HepG2 (cell line): ENCODE results near the gene GMEB2. TPM values are rescaled to one million over a fixed set of nuclear protein-coding genes. Genes with fewer than 3 reads are reported as not detected.

Experiments
- E2F1 ChIP-seq: sonication (generic); formaldehyde crosslinking; IDR thresholded peaks from 2 replicates; pipeline ENCODE4 v1.5.0; 2020; ENCODE audit warnings: missing genetic modification reagents
- ETV5 ChIP-seq: IDR thresholded peaks from 2 replicates; pipeline ENCODE4 v1.6.1; 2018; ENCODE audit warnings: missing biosample characterization, missing genetic modification reagents, inconsistent platforms, borderline replicate concordance
- KAT8 ChIP-seq: IDR thresholded peaks from 2 replicates; pipeline ENCODE4 v1.6.1; 2016; ENCODE audit warnings: missing genetic modification reagents, missing compliant biosample characterization
- MIER2 ChIP-seq: IDR thresholded peaks from 2 replicates; pipeline ENCODE4 v1.6.1; 2016; ENCODE audit warnings: missing biosample characterization, missing genetic modification reagents
- MTA1 ChIP-seq: sonication (generic); formaldehyde crosslinking; IDR thresholded peaks from 2 replicates; pipeline ENCODE4 v1.4.0; 2020; ENCODE audit warnings: missing genetic modification reagents, mild to moderate bottlenecking, borderline replicate concordance
- NPAS2 ChIP-seq: sonication (generic); formaldehyde crosslinking; IDR thresholded peaks from 2 replicates; pipeline ENCODE4 v1.8.0; 2022; ENCODE audit warnings: mild to moderate bottlenecking, missing genetic modification reagents, borderline replicate concordance
- SETDB1 ChIP-seq: sonication (generic); formaldehyde crosslinking; IDR thresholded peaks from 2 replicates; pipeline ENCODE4 v1.5.1; 2020; ENCODE audit warnings: missing genetic modification reagents, mild to moderate bottlenecking, borderline replicate concordance
- SP5 ChIP-seq: IDR thresholded peaks from 2 replicates; pipeline ENCODE4 v1.6.1; 2016; ENCODE audit warnings: low read depth, borderline replicate concordance
- TBP ChIP-seq: sonication (generic); formaldehyde crosslinking; IDR thresholded peaks from 2 replicates; pipeline ENCODE4 v1.5.0; 2020; ENCODE audit warnings: missing genetic modification reagents
- TSC22D2 ChIP-seq: sonication (generic); formaldehyde crosslinking; IDR thresholded peaks from 2 replicates; pipeline ENCODE4 v1.5.1; 2020; ENCODE audit warnings: missing genetic modification reagents, mild to moderate bottlenecking, borderline replicate concordance
- YEATS2 ChIP-seq: sonication (generic); formaldehyde crosslinking; IDR thresholded peaks from 2 replicates; pipeline ENCODE4 v1.4.0; 2020; ENCODE audit warnings: missing genetic modification reagents, borderline replicate concordance
- ZFP37 ChIP-seq: sonication (generic); formaldehyde crosslinking; IDR thresholded peaks from 2 replicates; pipeline ENCODE4 v1.4.0; 2020; ENCODE audit warnings: missing genetic modification reagents, borderline replicate concordance
- ZNF230 ChIP-seq: sonication (generic); formaldehyde crosslinking; IDR thresholded peaks from 2 replicates; pipeline ENCODE4 v1.4.0; 2020; ENCODE audit warnings: mild to moderate bottlenecking, missing genetic modification reagents
- ZNF264 ChIP-seq: sonication (generic); formaldehyde crosslinking; IDR thresholded peaks from 2 replicates; pipeline ENCODE4 v1.4.0; 2020; ENCODE audit warnings: missing genetic modification reagents
- ZNF784 ChIP-seq: sonication (generic); formaldehyde crosslinking; IDR thresholded peaks from 2 replicates; pipeline ENCODE4 v1.5.1; 2020; ENCODE audit warnings: missing genetic modification reagents, mild to moderate bottlenecking, borderline replicate concordance
- ZNF879 ChIP-seq: sonication (generic); formaldehyde crosslinking; IDR thresholded peaks from 2 replicates; pipeline ENCODE4 v1.8.1; 2023; ENCODE audit warnings: missing genetic modification reagents
- polyA plus RNA-seq, 8 experiments: library from polyadenylated mRNA; depleted of rRNA in 3 of 8; stranded (reverse) in 7 of 8; unstranded in 1 of 8; fragments of >200 nt; fragmentation: Illumina TruSeq in 4 of 8; extraction: Trizol in 4 of 8; gene quantifications; 2 replicates each; pipeline versions ENCODE4 v1.2.1 to v1.2.3, GENCODE V29; 2011 to 2016; ENCODE audit warnings: low read depth in 4 of 8, missing spikeins in 1 of 8, mixed read lengths in 1 of 8; ENCODE audit not compliant: insufficient read depth in 1 of 8
- total RNA-seq, 5 experiments: library from RNA; depleted of rRNA; stranded (reverse); fragments of >200 nt; fragmentation: Illumina TruSeq; extraction: Trizol; gene quantifications; 2 replicates each; pipeline ENCODE4 v1.2.3, GENCODE V29; 2016; ENCODE audit warnings: low read depth in 1 of 5
- TF ChIP-seq, protein P1 (sequence below): sonication (generic); formaldehyde crosslinking; IDR thresholded peaks from 2 replicates; pipeline ENCODE4 v1.8.0; 2022; ENCODE audit warnings: missing genetic modification reagents, low read depth, mild to moderate bottlenecking, borderline replicate concordance
- TF ChIP-seq, protein P2 (sequence below): sonication (generic); formaldehyde crosslinking; IDR thresholded peaks from 2 replicates; pipeline ENCODE4 v1.4.0; 2020; ENCODE audit warnings: missing genetic modification reagents
- TF ChIP-seq, protein P3 (sequence below): sonication (generic); formaldehyde crosslinking; IDR thresholded peaks from 2 replicates; pipeline ENCODE4 v1.4.0; 2020; ENCODE audit warnings: mild to moderate bottlenecking, missing genetic modification reagents
- TF ChIP-seq, protein P4 (sequence below): sonication (generic); formaldehyde crosslinking; IDR thresholded peaks from 2 replicates; pipeline ENCODE4 v1.4.0; 2020; ENCODE audit warnings: missing genetic modification reagents, borderline replicate concordance
- TF ChIP-seq, protein P5 (sequence below): sonication (generic); formaldehyde crosslinking; IDR thresholded peaks from 2 replicates; pipeline ENCODE4 v1.5.0; 2020; ENCODE audit warnings: mild to moderate bottlenecking, missing genetic modification reagents, moderate library complexity

GMEB2 gene
- total and polyA plus RNA-seq, 2 of the 13 experiments (the other 11 are each of a cell fraction or from before 2014, with no cell fraction given): 10.6 to 12.4 TPM

DNA sequence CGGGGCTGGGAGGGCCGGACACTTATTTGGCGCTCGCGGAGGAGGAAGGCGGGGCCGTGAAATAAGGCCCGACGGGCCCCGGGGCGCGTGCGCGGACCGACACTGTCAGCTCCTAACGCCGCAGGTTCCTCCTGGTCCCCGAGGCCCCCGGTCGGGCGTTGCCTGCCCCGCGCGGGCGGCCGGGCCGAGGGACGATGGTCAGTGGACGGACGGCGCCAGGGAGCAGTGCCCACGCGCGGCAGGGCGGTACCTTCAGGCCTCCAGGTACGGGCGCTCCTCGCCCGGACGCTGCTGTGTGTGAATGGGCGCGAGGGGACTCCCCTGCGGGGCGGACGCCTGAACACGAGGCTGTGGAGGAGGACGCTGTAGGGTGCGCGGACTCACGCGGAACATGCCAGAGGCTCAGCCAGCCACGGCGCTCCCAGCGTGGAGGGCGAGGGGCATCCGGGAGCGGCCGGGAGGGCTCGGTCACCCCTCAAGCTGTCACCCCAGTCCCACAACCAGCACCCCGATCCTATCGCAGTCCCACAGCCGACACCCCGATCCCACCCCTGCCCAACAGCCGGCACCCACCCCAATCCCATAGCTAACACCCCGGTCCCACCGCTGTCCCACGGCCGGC is 339 bp upstream of the GMEB2 start (continued):
- TF ChIP-seq ZNF784 (CRISPR knock-in tag): peak; percentile 67; the same call in 1 of the 2 replicates
- peak; percentile 83 for TF ChIP-seq SP5
- peak; percentile 84 for TF ChIP-seq ZNF264 (CRISPR knock-in tag)
- no peak for TF ChIP-seq SETDB1 (CRISPR knock-in tag)
- peak; percentile 85; the same call in 1 of the 2 replicates for TF ChIP-seq MTA1
- TF ChIP-seq ZNF230 (CRISPR knock-in tag): peak; percentile 98
- TF ChIP-seq ZNF879 (CRISPR knock-in tag): no peak; the same call in 1 of the 2 replicates
- TF ChIP-seq, protein P1, sequence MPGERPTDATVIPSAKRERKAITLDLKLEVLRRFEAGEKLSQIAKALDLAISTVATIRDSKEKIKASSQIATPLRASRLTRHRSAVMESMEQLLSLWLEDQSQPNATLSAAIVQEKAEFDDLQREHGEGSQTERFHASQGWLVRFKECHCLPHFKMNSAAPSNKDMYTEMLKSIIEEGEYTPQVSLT (CRISPR knock-in tag): no peak; the same call in 1 of the 2 replicates
- peak; percentile 79; the same call in 1 of the 2 replicates for TF ChIP-seq YEATS2 (CRISPR knock-in tag)
- TF ChIP-seq ETV5 (CRISPR knock-in tag): peak; percentile 59
- TF ChIP-seq TSC22D2 (CRISPR knock-in tag): peak; percentile 96; the same call in 1 of the 2 replicates
- TF ChIP-seq, protein P2, sequence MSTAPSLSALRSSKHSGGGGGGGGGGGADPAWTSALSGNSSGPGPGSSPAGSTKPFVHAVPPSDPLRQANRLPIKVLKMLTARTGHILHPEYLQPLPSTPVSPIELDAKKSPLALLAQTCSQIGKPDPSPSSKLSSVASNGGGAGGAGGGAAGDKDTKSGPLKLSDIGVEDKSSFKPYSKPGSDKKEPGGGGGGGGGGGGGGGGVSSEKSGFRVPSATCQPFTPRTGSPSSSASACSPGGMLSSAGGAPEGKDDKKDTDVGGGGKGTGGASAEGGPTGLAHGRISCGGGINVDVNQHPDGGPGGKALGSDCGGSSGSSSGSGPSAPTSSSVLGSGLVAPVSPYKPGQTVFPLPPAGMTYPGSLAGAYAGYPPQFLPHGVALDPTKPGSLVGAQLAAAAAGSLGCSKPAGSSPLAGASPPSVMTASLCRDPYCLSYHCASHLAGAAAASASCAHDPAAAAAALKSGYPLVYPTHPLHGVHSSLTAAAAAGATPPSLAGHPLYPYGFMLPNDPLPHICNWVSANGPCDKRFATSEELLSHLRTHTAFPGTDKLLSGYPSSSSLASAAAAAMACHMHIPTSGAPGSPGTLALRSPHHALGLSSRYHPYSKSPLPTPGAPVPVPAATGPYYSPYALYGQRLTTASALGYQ (CRISPR knock-in tag): peak; percentile 66; the same call in 1 of the 2 replicates
- TF ChIP-seq, protein P3, sequence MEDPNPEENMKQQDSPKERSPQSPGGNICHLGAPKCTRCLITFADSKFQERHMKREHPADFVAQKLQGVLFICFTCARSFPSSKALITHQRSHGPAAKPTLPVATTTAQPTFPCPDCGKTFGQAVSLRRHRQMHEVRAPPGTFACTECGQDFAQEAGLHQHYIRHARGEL (CRISPR knock-in tag): 0 out of 2 replicates have a peak, but pooled peaks have one; percentile 34
- TF ChIP-seq KAT8 (CRISPR knock-in tag): peak; percentile 81
- peak; percentile 54; the same call in 1 of the 2 replicates for TF ChIP-seq E2F1
- no peak for TF ChIP-seq MIER2 (CRISPR knock-in tag)
- no peak for TF ChIP-seq NPAS2
- TF ChIP-seq ZFP37 (CRISPR knock-in tag): 0 out of 2 replicates have a peak, but pooled peaks have one; percentile 58
- 0 out of 2 replicates have a peak, but pooled peaks have one; percentile 86 for TF ChIP-seq TBP (CRISPR knock-in tag)
- TF ChIP-seq, protein P4, sequence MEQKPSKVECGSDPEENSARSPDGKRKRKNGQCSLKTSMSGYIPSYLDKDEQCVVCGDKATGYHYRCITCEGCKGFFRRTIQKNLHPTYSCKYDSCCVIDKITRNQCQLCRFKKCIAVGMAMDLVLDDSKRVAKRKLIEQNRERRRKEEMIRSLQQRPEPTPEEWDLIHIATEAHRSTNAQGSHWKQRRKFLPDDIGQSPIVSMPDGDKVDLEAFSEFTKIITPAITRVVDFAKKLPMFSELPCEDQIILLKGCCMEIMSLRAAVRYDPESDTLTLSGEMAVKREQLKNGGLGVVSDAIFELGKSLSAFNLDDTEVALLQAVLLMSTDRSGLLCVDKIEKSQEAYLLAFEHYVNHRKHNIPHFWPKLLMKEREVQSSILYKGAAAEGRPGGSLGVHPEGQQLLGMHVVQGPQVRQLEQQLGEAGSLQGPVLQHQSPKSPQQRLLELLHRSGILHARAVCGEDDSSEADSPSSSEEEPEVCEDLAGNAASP (CRISPR knock-in tag): peak; percentile 58
- TF ChIP-seq, protein P5, sequence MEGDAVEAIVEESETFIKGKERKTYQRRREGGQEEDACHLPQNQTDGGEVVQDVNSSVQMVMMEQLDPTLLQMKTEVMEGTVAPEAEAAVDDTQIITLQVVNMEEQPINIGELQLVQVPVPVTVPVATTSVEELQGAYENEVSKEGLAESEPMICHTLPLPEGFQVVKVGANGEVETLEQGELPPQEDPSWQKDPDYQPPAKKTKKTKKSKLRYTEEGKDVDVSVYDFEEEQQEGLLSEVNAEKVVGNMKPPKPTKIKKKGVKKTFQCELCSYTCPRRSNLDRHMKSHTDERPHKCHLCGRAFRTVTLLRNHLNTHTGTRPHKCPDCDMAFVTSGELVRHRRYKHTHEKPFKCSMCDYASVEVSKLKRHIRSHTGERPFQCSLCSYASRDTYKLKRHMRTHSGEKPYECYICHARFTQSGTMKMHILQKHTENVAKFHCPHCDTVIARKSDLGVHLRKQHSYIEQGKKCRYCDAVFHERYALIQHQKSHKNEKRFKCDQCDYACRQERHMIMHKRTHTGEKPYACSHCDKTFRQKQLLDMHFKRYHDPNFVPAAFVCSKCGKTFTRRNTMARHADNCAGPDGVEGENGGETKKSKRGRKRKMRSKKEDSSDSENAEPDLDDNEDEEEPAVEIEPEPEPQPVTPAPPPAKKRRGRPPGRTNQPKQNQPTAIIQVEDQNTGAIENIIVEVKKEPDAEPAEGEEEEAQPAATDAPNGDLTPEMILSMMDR (CRISPR knock-in tag): no peak; the same call in none of the 2 replicates
